Cerebellar cortex (tissue), 1 donor: ENCODE measurements around the gene PDZD2.
"Not testable (repeated sequence)": the region's sequence is repeated elsewhere in the genome, so short reads cannot be mapped to it uniquely, and the experiment has no call there.

Experiments used
- DNase-seq: peaks from one replicate; pipeline ENCODE4 v3.0.0-alpha.2; 2015; ENCODE audit warnings: low spot score

Gene PDZD2

GRCh38 chr5:32040181-32040695 lies 401.3 kb downstream of the PDZD2 start:
- not testable (repeated sequence) for DNase-seq

GRCh38 chr5:32042551-32042961 lies 403.6 kb downstream of the PDZD2 start:
- DNase-seq, result no peak

GRCh38 chr5:32043105-32043504 lies 404.2 kb downstream of the PDZD2 start:
- DNase-seq, result no peak

GRCh38 chr5:32044434-32044833 lies 405.5 kb downstream of the PDZD2 start:
- DNase-seq, result no peak

GRCh38 chr5:32044939-32045338 lies 406.0 kb downstream of the PDZD2 start:
- DNase-seq, result no peak

- no peak for DNase-seq
These were observed 408.1 kb downstream of the PDZD2 start for GRCh38 chr5:32047056-32047455.

- DNase-seq, result no peak
These were observed 412.9 kb downstream of the PDZD2 start for GRCh38 chr5:32051796-32052195.

- DNase-seq, result no peak
These were observed 417.2 kb downstream of the PDZD2 start for GRCh38 chr5:32055891-32056866.

GRCh38 chr5:32057187-32058096 lies 418.5 kb downstream of the PDZD2 start:
- no peak for DNase-seq

GRCh38 chr5:32058101-32058500 lies 419.2 kb downstream of the PDZD2 start:
- DNase-seq, result no peak

- DNase-seq, result no peak
These were observed 420.1 kb downstream of the PDZD2 start for GRCh38 chr5:32058997-32059396.

- DNase-seq, result no peak
These were observed 421.0 kb downstream of the PDZD2 start for GRCh38 chr5:32059761-32060530.

- no peak for DNase-seq
These were observed 422.3 kb downstream of the PDZD2 start for GRCh38 chr5:32061236-32061635.

- DNase-seq, result no peak
These were observed 427.5 kb downstream of the PDZD2 start for GRCh38 chr5:32066448-32066847.

- no peak for DNase-seq
These were observed 429.0 kb downstream of the PDZD2 start for GRCh38 chr5:32067774-32068470.

- DNase-seq, result no peak
These were observed 429.6 kb downstream of the PDZD2 start for GRCh38 chr5:32068561-32068960.

- DNase-seq, result no peak
These were observed 430.5 kb downstream of the PDZD2 start for GRCh38 chr5:32069396-32069795.

- DNase-seq, result no peak
These were observed 432.5 kb downstream of the PDZD2 start for GRCh38 chr5:32071351-32071944.

- DNase-seq, result no peak
These were observed 433.1 kb downstream of the PDZD2 start for GRCh38 chr5:32072054-32072453.

GRCh38 chr5:32074401-32074800 lies 435.5 kb downstream of the PDZD2 start:
- no peak for DNase-seq
